HepG2 (cell line): ENCODE data around the gene RPSA. TPM values are rescaled to one million over a fixed set of nuclear protein-coding genes. Genes with fewer than 3 reads are reported as not detected.

Experiments
- ATAC-seq: fragments of 200-7000 bp; cut with Tn5 transposase; 3 replicates; pipeline ENCODE4 v1.9.1; 2020; ENCODE audit warnings: mild to moderate bottlenecking, moderate library complexity
- BruUV-seq: library from RNA; stranded (reverse); fragments of 400-500 nt; replicated peaks from 2 replicates; lab custom pipeline; 2021; lab: Mats Ljungman, UMichigan
- CTCF ChIA-PET: fragments of 300-600 bp; formaldehyde crosslinking; extraction: SDS; loops from one replicate; lab custom pipeline; 2021; ENCODE audit warnings: low total read pairs, inconsistent platforms, low intra/inter-chr PET ratio; lab: Yijun Ruan, JAX
- POLR2A ChIA-PET: fragments of 350-600 bp; sonication (Branson Sonifier 250); formaldehyde crosslinking; loops from one replicate; lab custom pipeline; 2020; ENCODE audit warnings: antibody characterized with exemption, inconsistent platforms; lab: Yijun Ruan, JAX
- DNase-seq: peaks from one replicate; pipeline ENCODE4 v3.0.0-alpha.2; 2015; ENCODE audit warnings: low spot score
- FAIRE-seq: peaks from 3 replicates; lab custom pipeline; 2011; peaks lifted over from hg19 to GRCh38; lab: Jason Lieb, UNC
- H2AFZ ChIP-seq: one replicate; pipeline ENCODE4 v1.6.1; 2011; ENCODE audit warnings: low read length, inconsistent platforms
- H3K27ac ChIP-seq: fragments of 300-600 bp; 3 replicates; pipeline ENCODE4 v1.8.0; 2011; ENCODE audit warnings: mixed run types, mild to moderate bottlenecking, mixed read lengths, low read length, inconsistent platforms; ENCODE audit not compliant: insufficient read depth; ENCODE audit errors: extremely low read length
- H3K27me3 ChIP-seq, 2 experiments: fragments of 200-600 bp in 1 of 2; 2 replicates in 1 of 2; 3 replicates in 1 of 2; pipeline versions ENCODE4 v1.6.0 to v1.8.0; 2011; ENCODE audit warnings: low read length in 2 of 2, mild to moderate bottlenecking in 2 of 2, moderate library complexity in 2 of 2, inconsistent platforms in 1 of 2; ENCODE audit not compliant: insufficient read depth in 2 of 2, control insufficient read depth in 1 of 2
- H3K36me3 ChIP-seq, 2 experiments: fragments of 200-600 bp in 1 of 2; replicated peaks in 1 of 2; 2 replicates in 1 of 2; 3 replicates in 1 of 2; pipeline versions ENCODE4 v1.5.1 to v1.8.0; 2011; ENCODE audit warnings: low read length in 2 of 2, inconsistent platforms in 1 of 2; ENCODE audit not compliant: insufficient read depth in 2 of 2, control insufficient read depth in 1 of 2
- H3K4me1 ChIP-seq: 2 replicates; pipeline ENCODE4 v1.5.1; 2012; ENCODE audit warnings: low read length, inconsistent platforms; ENCODE audit not compliant: insufficient read depth
- H3K4me2 ChIP-seq: 2 replicates; pipeline ENCODE4 v1.6.0; 2011; ENCODE audit warnings: low read depth, low read length, inconsistent platforms
- H3K4me3 ChIP-seq, 3 experiments: fragments of 200-600 bp in 1 of 3; sonication (generic), shearing (Covaris generic) in 1 of 3; replicated peaks in 1 of 3; 2 replicates each; pipeline ENCODE4 v1.5.1; 2011 to 2016; ENCODE audit warnings: low read length in 3 of 3, inconsistent platforms in 2 of 3, low read depth in 2 of 3, mild to moderate bottlenecking in 2 of 3, control low read depth in 1 of 3, mixed read lengths in 1 of 3; ENCODE audit not compliant: insufficient read depth in 1 of 3
- H3K79me2 ChIP-seq: one replicate; pipeline ENCODE4 v1.6.1; 2011; ENCODE audit warnings: low read length, inconsistent platforms; ENCODE audit not compliant: insufficient read depth
- H3K9ac ChIP-seq: 2 replicates; pipeline ENCODE4 v1.6.0; 2011; ENCODE audit warnings: mild to moderate bottlenecking, low read depth, low read length, inconsistent platforms; ENCODE audit not compliant: insufficient read depth
- H3K9me3 ChIP-seq: 2 replicates; pipeline ENCODE4 v1.5.1; 2012; ENCODE audit warnings: mild to moderate bottlenecking, low read length
- H4K20me1 ChIP-seq: 2 replicates; pipeline ENCODE4 v1.6.0; 2011; ENCODE audit warnings: inconsistent platforms, mild to moderate bottlenecking, low read length, moderate library complexity; ENCODE audit not compliant: insufficient read depth
- GZF1 ChIP-seq: sonication (generic); formaldehyde crosslinking; IDR thresholded peaks from 2 replicates; pipeline ENCODE4 v1.5.1; 2020; ENCODE audit warnings: mild to moderate bottlenecking, missing genetic modification reagents
- JDP2 ChIP-seq: sonication (generic); formaldehyde crosslinking; IDR thresholded peaks from 2 replicates; pipeline ENCODE4 v1.8.1; 2022; ENCODE audit warnings: missing genetic modification reagents, borderline replicate concordance
- ZNF18 ChIP-seq: sonication (generic); formaldehyde crosslinking; IDR thresholded peaks from 2 replicates; pipeline ENCODE4 v1.8.0; 2022; ENCODE audit warnings: mild to moderate bottlenecking, missing genetic modification reagents; ENCODE audit not compliant: insufficient replicate concordance
- ZNF549 ChIP-seq: sonication (generic); formaldehyde crosslinking; IDR thresholded peaks from 2 replicates; pipeline ENCODE4 v1.5.0; 2020; ENCODE audit warnings: missing genetic modification reagents
- ZNF766 ChIP-seq: sonication (generic); formaldehyde crosslinking; IDR thresholded peaks from 2 replicates; pipeline ENCODE4 v1.5.0; 2020; ENCODE audit warnings: missing genetic modification reagents, borderline replicate concordance
- ZNF772 ChIP-seq: sonication (generic); formaldehyde crosslinking; IDR thresholded peaks from 2 replicates; pipeline ENCODE4 v1.5.0; 2020; ENCODE audit warnings: mild to moderate bottlenecking, missing genetic modification reagents
- WGBS: methylation state at CpG from one replicate; pipeline ENCODE4 v1.1.6; 2017; ENCODE audit warnings: low lambda C conversion rate; 5-methylcytosine and 5-hydroxymethylcytosine counted together
- in situ Hi-C: cut with HindIII; loops from 2 replicates; pipeline ENCODE4 v1.10.0; 2017; ENCODE audit warnings: low pct_unique_long_range_greater_than_20kb; ENCODE audit not compliant: extremely low pct_ligation_motif_present
- intact Hi-C: fragments of 100-400 bp; cut with micrococcal nuclease; formaldehyde crosslinking; loops from one replicate; pipeline ENCODE4 v1.10.0; 2022; ENCODE audit not compliant: unreplicated experiment
- polyA plus RNA-seq, 8 experiments: library from polyadenylated mRNA; depleted of rRNA in 3 of 8; stranded (reverse) in 7 of 8; unstranded in 1 of 8; fragments of >200 nt; fragmentation: Illumina TruSeq in 4 of 8; extraction: Trizol in 4 of 8; gene quantifications; 2 replicates each; pipeline versions ENCODE4 v1.2.1 to v1.2.3, GENCODE V29; 2011 to 2016; ENCODE audit warnings: low read depth in 4 of 8, missing spikeins in 1 of 8, mixed read lengths in 1 of 8; ENCODE audit not compliant: insufficient read depth in 1 of 8
- total RNA-seq, 5 experiments: library from RNA; depleted of rRNA; stranded (reverse); fragments of >200 nt; fragmentation: Illumina TruSeq; extraction: Trizol; gene quantifications; 2 replicates each; pipeline ENCODE4 v1.2.3, GENCODE V29; 2016; ENCODE audit warnings: low read depth in 1 of 5
- TF ChIP-seq, protein P1 (sequence below): sonication (generic); formaldehyde crosslinking; IDR thresholded peaks from 2 replicates; pipeline ENCODE4 v1.4.0; 2020; ENCODE audit warnings: missing genetic modification reagents, borderline replicate concordance

The RPSA gene
- total and polyA plus RNA-seq, 2 of the 13 experiments (the other 11 are each of a cell fraction or from before 2014, with no cell fraction given), result 1,683 to 3,226 TPM

- ATAC-seq (no peak), FAIRE-seq (no peak), DNase-seq (no peak)
- no TSS peak for BruUV-seq
- in situ Hi-C loops, result loop anchor here (10.0 kb wide), 1 partner anchor 200 kb away; no protein-coding TSS in a partner anchor
- Histone ChIP-seq H3K4me3 (peak overlapping the region; percentile 64 to 84 (median 65)), H3K27me3 (no peaks in the 10 kb centered on the region), H4K20me1 (peaks cover 33% of the 10 kb centered on the region), H3K4me1 (peaks cover 43% of the 10 kb centered on the region), H3K27ac (peak overlapping the region; percentile 60), H3K9ac (peak overlapping the region; percentile 73), H2AFZ (no peak overlapping the region), H3K9me3 (no peaks in the 10 kb centered on the region), H3K4me2 (peak overlapping the region; percentile 84), H3K79me2 (peaks cover 52% of the 10 kb centered on the region), H3K36me3 (peaks cover 0 to 8% of the 10 kb centered on the region in 2 experiments; a peak in 3 of 5 replicates)
- intact Hi-C loops, result loop anchor here (2.0 kb wide), 1 partner anchor 22 kb away; the partner anchor contains the start of gene RPSA
- CTCF ChIA-PET, result no interaction called here
- POLR2A ChIA-PET, result interaction anchor here (0.8 to 1.5 kb wide), 4 partner anchors 18 to 207 kb away, joined by 3 to 19 read pairs (median 4); partner anchors contain the start of gene RPSA
- 67% methylated on average over 14 of the region's 14 CpGs for WGBS
- TF ChIP-seq ZNF549 (CRISPR knock-in tag) (no peak), ZNF18 (CRISPR knock-in tag) (no peak), ZNF772 (CRISPR knock-in tag) (no peak), ZNF766 (CRISPR knock-in tag) (no peak), JDP2 (CRISPR knock-in tag) (no peak), GZF1 (no peak)
- TF ChIP-seq, protein P1, sequence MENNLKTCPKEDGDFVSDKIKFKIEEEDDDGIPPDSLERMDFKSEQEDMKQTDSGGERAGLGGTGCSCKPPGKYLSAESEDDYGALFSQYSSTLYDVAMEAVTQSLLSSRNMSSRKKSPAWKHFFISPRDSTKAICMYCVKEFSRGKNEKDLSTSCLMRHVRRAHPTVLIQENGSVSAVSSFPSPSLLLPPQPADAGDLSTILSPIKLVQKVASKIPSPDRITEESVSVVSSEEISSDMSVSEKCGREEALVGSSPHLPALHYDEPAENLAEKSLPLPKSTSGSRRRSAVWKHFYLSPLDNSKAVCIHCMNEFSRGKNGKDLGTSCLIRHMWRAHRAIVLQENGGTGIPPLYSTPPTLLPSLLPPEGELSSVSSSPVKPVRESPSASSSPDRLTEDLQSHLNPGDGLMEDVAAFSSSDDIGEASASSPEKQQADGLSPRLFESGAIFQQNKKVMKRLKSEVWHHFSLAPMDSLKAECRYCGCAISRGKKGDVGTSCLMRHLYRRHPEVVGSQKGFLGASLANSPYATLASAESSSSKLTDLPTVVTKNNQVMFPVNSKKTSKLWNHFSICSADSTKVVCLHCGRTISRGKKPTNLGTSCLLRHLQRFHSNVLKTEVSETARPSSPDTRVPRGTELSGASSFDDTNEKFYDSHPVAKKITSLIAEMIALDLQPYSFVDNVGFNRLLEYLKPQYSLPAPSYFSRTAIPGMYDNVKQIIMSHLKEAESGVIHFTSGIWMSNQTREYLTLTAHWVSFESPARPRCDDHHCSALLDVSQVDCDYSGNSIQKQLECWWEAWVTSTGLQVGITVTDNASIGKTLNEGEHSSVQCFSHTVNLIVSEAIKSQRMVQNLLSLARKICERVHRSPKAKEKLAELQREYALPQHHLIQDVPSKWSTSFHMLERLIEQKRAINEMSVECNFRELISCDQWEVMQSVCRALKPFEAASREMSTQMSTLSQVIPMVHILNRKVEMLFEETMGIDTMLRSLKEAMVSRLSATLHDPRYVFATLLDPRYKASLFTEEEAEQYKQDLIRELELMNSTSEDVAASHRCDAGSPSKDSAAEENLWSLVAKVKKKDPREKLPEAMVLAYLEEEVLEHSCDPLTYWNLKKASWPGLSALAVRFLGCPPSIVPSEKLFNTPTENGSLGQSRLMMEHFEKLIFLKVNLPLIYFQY, result no peak
These were observed 21.9 kb upstream of the RPSA start for GRCh38 chr3:39384665-39385000.
